NCI-H2029 (cell line): ENCODE results near the gene SIGLEC7.

ENCODE experiments used
- DNase-seq: peaks from one replicate; lab custom pipeline; 2025; lab: John Stamatoyannopoulos, UW

The SIGLEC7 gene

DNA sequence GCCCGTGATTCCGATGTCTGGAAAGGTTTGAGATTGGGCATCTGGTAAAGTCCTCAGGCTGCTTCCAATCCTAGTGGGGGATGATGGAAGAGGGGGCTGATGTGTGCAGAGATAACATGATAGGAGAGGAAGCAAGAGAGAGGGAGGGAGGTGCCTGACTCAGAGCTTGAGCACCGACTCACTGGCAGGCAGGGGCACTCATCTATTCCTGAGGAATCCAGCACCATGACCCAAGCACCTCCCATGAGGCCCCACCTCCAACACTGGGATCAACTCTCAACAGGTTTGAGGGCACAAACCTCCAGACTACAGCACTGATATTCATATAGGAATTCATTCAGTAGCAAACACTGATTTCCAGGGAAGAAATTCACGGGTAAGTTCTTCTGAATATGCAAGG lies 23.0 kb upstream of the SIGLEC7 start:
- DNase-seq: no peak

DNA sequence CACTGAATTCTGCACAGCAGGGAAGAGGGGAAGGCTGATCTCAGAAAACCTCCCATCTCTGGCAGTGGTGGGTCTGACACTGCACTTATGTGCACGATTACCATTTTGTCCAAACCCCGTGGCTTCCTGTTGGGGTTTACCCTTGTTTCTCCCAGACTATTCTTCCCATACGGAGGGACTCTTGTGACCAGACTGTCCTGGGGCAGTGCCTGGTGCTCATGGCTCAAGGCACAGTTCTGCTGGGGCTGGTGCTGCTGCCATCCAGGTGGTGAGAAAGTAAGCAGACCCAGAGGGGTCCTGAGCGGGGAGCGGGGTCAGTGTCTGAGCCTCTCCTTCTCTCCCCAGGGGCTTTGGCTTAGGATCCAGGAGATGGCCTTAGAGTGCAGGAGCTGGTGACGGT lies 22.5 kb upstream of the SIGLEC7 start:
- DNase-seq: no peak

GRCh38 chr19:51120160-51120559 lies 21.9 kb upstream of the SIGLEC7 start:
- DNase-seq: no peak

DNA sequence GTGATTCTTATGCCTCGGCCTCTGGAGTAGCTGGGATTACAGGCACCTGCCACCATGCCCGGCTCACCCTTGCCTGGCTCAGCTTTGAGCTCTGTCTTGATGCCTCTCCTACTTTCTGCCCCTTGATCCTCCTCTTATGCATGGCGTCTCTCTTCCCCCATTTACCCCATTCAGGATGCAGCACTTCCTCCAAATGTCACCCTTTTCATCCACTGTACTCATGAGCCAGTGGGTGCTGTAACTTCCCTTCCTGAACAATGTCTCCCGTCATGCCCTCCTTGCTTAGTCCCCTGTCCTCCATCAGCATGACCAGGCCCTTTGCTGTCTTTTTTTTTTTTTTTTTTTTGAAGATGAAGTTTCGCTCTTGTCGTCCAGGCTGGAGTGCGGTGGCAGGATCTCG lies 20.8 kb upstream of the SIGLEC7 start:
- no peak for DNase-seq

DNA sequence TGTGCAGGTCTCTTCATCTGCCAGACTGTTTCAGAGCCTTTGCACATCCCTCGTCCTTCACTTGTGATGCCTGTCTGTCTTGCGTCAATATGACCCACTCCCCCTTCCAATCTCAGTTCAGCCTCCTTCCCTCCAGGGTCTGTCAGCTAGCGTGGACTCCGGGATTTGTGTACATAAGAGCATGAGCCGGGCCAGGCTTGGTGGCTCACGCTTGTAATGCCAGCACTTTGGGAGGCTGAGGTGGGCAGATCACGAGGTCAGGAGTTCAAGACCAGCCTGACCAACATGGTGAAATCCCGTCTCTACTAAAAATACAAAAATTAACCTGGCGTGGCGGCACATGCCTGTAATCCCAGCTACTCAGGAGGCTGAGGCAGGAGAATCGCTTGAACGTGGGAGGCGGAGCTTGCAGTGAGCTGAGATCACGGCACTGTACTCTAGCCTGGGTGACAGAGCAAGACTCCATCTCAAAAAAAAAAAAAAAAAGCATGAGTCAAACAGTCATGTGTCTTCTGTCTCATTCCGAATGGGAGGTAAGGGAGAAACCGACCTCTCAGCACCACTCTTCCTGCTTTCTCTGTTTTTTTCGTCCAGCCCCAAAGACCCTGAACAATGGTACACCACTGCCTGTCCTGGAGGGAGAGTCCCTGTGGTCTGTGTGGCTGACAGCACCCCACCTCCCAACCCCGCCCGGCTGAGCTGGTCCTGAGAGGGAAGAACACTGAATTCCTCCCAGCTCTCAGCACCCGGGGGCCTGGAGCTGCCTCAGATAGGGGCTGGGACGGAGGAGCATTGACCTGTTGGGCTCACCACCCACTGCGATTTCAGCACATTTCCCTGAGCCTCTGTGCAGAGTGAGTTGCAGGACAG lies 19.8 kb upstream of the SIGLEC7 start:
- no peak for DNase-seq

- DNase-seq: no peak
Observed at GRCh38 chr19:51123381-51123800, 18.7 kb upstream of the SIGLEC7 start.

GRCh38 chr19:51123802-51124201 lies 18.3 kb upstream of the SIGLEC7 start:
- DNase-seq: no peak

GRCh38 chr19:51124216-51124615 lies 17.9 kb upstream of the SIGLEC7 start:
- DNase-seq: no peak

DNA sequence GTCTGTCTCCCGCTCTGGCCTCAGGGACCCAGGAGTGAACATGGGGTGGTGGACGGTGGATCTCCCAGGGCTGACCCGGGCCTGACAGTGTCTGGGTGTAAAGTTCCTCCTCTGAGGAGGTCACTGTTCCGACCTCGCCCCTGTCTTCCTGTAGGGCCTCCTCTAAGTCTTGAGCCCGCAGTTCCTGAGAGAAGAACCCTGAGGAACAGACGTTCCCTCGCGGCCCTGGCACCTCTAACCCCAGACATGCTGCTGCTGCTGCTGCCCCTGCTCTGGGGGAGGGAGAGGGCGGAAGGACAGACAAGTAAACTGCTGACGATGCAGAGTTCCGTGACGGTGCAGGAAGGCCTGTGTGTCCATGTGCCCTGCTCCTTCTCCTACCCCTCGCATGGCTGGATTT lies 17.4 kb upstream of the SIGLEC7 start, which contains the start of gene SIGLEC9:
TSS of gene SIGLEC9 (plus strand) at position 178 of the 400 bp plus-strand sequence. CDS start at position 247, 69 bp downstream.
- DNase-seq: no peak

DNA sequence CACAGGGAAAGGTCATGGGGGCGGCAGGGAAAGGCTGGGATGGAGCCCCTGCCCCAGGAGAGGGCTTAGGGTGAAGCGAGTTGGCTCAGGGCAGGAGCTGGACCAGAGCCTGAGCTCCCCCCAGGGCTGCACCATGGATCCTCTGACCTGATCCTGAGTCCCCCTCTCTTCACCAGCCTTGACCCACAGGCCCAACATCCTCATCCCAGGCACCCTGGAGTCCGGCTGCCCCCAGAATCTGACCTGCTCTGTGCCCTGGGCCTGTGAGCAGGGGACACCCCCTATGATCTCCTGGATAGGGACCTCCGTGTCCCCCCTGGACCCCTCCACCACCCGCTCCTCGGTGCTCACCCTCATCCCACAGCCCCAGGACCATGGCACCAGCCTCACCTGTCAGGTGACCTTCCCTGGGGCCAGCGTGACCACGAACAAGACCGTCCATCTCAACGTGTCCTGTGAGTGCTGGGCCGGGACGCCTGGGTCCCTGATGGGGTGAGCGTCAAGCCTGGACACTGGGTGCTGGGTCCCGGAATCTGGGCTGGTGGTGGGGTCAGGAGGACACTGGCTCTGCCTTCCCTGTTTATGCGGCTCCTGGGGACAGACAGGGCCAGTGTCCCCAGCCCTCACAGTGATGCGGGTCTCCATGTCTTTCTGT lies 16.6 kb upstream of the SIGLEC7 start:
- no peak for DNase-seq

GRCh38 chr19:51127032-51127431 lies 15.1 kb upstream of the SIGLEC7 start:
- no peak for DNase-seq

DNA sequence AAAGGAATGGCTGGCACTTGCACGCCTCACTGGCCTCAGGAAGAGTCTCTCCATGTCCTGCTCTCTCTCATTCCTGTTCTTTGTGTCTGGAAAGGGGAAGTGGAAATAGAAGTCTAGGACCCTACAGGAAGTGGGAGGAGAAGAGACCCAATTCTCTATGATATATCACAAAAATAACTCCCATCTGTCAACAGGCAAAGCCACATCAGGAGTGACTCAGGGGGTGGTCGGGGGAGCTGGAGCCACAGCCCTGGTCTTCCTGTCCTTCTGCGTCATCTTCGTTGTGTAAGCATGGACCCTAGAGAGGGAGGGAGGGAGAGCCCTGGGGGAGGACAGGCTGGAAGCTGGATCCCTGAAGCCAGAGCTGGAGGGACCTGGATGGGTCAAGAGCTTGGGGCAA lies 14.3 kb upstream of the SIGLEC7 start:
- no peak for DNase-seq

GRCh38 chr19:51128227-51128626 lies 13.9 kb upstream of the SIGLEC7 start:
- DNase-seq: no peak

DNA sequence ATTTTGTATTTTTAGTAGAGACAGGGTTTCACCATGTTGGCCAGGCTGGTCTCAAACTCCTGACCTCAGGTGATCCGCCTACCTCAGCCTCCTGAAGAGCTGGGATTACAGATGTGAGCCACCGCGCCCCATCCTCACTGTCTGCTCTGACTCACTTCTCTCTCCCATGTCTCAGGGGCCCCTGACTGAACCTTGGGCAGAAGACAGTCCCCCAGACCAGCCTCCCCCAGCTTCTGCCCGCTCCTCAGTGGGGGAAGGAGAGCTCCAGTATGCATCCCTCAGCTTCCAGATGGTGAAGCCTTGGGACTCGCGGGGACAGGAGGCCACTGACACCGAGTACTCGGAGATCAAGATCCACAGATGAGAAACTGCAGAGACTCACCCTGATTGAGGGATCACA lies 12.4 kb upstream of the SIGLEC7 start:
- DNase-seq: no peak

DNA sequence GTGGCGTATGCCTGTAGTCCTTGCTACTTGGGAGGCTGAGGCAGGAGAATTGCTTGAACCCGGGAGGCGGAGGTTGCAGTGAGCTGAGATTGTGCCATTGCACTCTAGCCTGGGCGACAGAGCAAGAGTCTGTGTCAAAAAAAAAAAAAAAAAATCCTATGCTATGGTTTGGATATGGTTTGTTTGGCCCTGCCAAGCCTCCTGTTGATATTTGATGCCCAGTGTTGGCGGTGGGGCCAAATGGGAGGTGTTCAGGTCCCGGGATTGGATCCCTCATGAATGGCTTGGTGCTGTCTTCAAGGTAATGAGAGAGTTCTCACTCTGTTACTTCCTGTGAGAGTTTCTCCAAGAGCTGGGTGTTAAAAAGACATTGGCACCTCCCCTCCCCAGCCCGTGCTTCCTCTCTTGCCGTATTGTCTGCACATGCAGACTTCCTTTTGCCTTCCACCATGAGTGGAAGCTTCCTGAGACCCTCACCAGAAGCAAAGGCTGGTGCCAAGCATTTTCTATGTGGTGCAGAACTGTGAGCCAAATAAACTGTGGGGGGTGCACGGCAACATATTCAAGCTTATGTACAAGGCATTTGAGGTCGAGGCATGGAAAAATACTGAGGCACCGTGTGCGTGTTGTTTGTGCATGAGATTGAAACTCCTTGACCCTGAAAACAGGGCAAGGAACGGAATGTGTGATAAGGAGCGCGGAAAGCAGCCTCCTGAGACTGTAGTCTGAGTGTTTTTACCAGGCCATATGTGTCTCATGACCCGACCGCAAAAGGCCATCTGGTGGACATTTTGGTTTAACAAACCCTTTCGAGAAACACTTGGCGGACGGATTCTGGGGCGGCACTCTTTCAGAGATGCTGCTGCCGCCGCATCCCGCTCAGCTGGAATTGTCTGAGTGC lies 10.1 kb upstream of the SIGLEC7 start:
- DNase-seq: no peak

DNA sequence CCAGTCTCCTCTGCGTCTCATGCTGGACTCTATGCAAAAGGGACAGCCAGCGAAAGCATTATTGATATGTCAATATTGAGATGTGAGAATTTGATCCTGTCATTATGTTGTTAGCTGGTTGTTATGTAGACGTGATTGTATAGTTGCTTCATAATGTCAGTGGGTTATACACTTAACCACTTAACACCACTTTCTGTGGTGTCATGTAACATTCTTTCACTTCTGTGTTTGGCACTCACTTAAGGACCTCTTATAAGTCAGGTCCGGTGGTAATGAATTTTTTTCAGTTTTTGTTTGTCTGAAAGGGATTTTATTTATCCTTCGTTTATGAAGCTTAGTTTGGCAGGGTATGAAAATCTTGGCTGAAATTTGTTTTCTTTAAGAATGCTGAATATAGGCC lies 7.1 kb upstream of the SIGLEC7 start:
- peak; percentile 7 for DNase-seq

DNA sequence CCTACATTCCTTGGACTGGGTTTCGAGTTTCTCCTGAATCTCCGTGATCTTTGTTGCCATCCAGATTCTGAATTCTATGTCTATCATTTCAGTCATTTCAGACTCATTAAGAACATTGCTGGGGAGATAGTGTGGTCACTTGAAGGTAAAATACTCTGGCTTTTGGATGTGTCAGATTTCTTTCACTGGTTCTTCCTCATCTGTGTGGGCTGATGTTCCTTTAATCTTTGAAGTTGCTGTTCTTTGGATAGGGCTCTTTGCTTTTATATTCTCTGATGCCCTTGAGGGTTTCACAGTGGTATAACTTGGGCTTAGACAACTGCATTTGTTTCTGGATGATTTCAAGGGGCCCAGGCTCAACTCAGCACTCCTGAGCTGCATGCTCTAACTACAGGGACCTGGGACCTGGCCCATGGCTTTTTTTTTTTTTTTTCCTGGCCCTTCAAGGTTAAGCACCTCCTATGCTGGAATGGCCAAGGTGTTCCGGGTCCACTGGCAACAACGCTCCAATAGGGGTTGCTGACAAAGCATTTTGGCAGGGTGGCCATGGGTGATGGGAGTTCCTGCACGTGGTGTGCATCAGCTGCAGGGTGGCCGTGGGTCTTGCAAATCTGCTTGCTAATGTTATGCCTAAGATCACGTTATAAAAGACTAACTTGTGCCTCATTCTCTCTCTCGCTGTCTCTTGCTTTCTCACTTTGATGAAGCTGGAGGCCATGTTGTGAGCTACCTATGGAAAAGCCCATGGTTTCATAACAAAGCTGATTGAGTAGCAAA lies 5.9 kb upstream of the SIGLEC7 start:
- no peak for DNase-seq

GRCh38 chr19:51136851-51137551 lies 5.1 kb upstream of the SIGLEC7 start:
- DNase-seq: no peak

GRCh38 chr19:51137792-51138425 lies 4.2 kb upstream of the SIGLEC7 start:
- no peak for DNase-seq

- DNase-seq: no peak
Observed at GRCh38 chr19:51138549-51138979, 3.5 kb upstream of the SIGLEC7 start.
